HG03439 (cell line): ENCODE data around the gene CCDC201.

Experiments
- ATAC-seq: cut with Tn5 transposase; IDR thresholded peaks from one replicate; pipeline ENCODE4 v1.9.1; 2021; ENCODE audit warnings: mild to moderate bottlenecking, moderate library complexity; ENCODE audit not compliant: unreplicated experiment

The CCDC201 gene

GRCh38 chr7:45893996-45894664 lies 21.2 kb upstream of the CCDC201 start:
- no peak for ATAC-seq

GRCh38 chr7:45893374-45893995 lies 20.6 kb upstream of the CCDC201 start:
- no peak for ATAC-seq

- ATAC-seq: no peak
Observed at GRCh38 chr7:45892407-45893035, 19.6 kb upstream of the CCDC201 start.

- ATAC-seq: no peak
Observed at GRCh38 chr7:45891462-45892402, 18.9 kb upstream of the CCDC201 start.

GRCh38 chr7:45890902-45891461 lies 18.1 kb upstream of the CCDC201 start:
- ATAC-seq: no peak

GRCh38 chr7:45890125-45890901 lies 17.4 kb upstream of the CCDC201 start:
- no peak for ATAC-seq

GRCh38 chr7:45889367-45890067 lies 16.6 kb upstream of the CCDC201 start:
- no peak for ATAC-seq

- ATAC-seq: no peak
Observed at GRCh38 chr7:45888993-45889366, 16.1 kb upstream of the CCDC201 start.

GRCh38 chr7:45888185-45888992 lies 15.5 kb upstream of the CCDC201 start, which contains the start of gene IGFBP1:
Gene IGFBP1, plus strand, starts transcription at chr7:45888488. Its CDS starts 165 bp downstream, at chr7:45888653.
- ATAC-seq: no peak

- ATAC-seq: no peak
Observed at GRCh38 chr7:45886931-45887667, 14.2 kb upstream of the CCDC201 start.

GRCh38 chr7:45885264-45885882 lies 12.5 kb upstream of the CCDC201 start:
- no peak for ATAC-seq

- no peak for ATAC-seq
Observed at GRCh38 chr7:45884136-45884535, 11.3 kb upstream of the CCDC201 start.

GRCh38 chr7:45882465-45882810 lies 9.6 kb upstream of the CCDC201 start:
- no peak for ATAC-seq

GRCh38 chr7:45881759-45882464 lies 9.0 kb upstream of the CCDC201 start:
- no peak for ATAC-seq

- ATAC-seq: no peak
Observed at GRCh38 chr7:45881280-45881758, 8.4 kb upstream of the CCDC201 start.

GRCh38 chr7:45880433-45880860 lies 7.6 kb upstream of the CCDC201 start:
- ATAC-seq: no peak
